ENCODE results near the gene DOCK4. TPM values are rescaled to one million over a fixed set of nuclear protein-coding genes. Genes with fewer than 3 reads are reported as not detected.

The DOCK4 gene
- total RNA-seq, 1 experiment from 2014 or later, result 4.9 TPM

DNA sequence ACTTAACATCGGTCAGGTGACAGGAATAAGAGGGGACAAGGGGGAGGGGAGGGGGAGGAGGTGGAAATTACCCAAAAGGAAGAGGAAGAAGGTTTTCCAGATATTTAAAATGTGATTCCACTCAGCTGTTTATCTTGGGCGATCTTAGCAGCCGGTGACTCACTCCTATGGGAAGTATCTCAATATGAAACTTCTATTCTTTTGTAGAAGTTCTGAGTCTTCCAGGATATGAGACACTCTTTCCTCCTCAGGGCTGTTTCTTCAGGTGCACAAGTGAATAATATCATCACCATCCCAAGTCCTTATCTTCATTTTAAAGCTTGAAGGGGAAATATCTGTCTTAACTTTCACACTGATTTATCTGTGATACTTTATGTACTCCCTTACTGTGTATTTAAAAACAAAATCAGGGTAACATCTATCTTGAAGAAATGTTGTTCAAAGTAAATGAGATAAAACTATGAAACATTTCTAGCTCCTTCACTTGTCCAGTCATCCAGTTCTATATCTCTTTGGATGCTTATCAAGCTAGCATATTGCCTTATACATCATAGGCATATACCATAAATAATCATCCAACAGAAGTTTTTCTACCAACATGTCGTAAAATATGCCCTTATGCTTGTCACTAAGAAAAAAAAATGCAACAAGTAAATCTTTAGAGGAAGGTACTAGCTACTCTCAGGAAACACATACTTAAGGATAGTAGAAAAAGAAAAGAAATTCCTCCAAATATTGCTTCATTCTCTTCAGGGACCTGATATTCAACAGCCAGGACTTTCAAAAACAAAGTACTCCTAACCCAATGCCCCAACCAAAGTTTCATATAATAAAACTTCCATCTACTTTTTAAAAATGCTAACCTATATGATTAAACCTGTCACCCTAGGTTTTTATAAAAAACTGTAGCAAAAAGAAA is 13.7 kb downstream of the DOCK4 start:
- no peaks in the 10 kb centered on the region for H3K9me3 ChIP-seq (ENCODE audit: control insufficient read depth, low read depth, low read length)
- no peak overlapping the region for H3K4ac ChIP-seq (ENCODE audit: low read depth, low read length)
- H2AK5ac ChIP-seq (ENCODE audit: insufficient read length, low read length), result no peak overlapping the region
- TF ChIP-seq, protein P1, sequence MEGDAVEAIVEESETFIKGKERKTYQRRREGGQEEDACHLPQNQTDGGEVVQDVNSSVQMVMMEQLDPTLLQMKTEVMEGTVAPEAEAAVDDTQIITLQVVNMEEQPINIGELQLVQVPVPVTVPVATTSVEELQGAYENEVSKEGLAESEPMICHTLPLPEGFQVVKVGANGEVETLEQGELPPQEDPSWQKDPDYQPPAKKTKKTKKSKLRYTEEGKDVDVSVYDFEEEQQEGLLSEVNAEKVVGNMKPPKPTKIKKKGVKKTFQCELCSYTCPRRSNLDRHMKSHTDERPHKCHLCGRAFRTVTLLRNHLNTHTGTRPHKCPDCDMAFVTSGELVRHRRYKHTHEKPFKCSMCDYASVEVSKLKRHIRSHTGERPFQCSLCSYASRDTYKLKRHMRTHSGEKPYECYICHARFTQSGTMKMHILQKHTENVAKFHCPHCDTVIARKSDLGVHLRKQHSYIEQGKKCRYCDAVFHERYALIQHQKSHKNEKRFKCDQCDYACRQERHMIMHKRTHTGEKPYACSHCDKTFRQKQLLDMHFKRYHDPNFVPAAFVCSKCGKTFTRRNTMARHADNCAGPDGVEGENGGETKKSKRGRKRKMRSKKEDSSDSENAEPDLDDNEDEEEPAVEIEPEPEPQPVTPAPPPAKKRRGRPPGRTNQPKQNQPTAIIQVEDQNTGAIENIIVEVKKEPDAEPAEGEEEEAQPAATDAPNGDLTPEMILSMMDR (conservative IDR thresholded peaks at IDR 0.05), result no peak
- no peak overlapping the region for H3K14ac ChIP-seq (ENCODE audit: insufficient read depth, low read length)
- H4K20me1 ChIP-seq (ENCODE audit: control insufficient read depth, insufficient read depth, insufficient read length), result no peaks in the 10 kb centered on the region
- no peaks in the 10 kb centered on the region for H3K27me3 Mint-ChIP-seq (ENCODE audit: low read depth)
- no peak overlapping the region for H2AFZ ChIP-seq (ENCODE audit: low read length)
- no peak overlapping the region for H3K4me2 ChIP-seq (ENCODE audit: insufficient read depth, insufficient read length, low read length)
- no peak overlapping the region for H2BK120ac ChIP-seq (ENCODE audit: low read depth, low read length, poor library complexity, severe bottlenecking)
- no peak overlapping the region for H3K27ac Mint-ChIP-seq
- no peak overlapping the region for H2BK20ac ChIP-seq (ENCODE audit: low read depth, low read length, poor library complexity, severe bottlenecking)
- H3K27ac ChIP-seq (ENCODE audit: insufficient read length, low read depth, low read length), result no peak overlapping the region
- no peaks in the 10 kb centered on the region for H3K27me3 ChIP-seq (ENCODE audit: insufficient read depth, low read length)
- no peak overlapping the region for H3K4me3 Mint-ChIP-seq
- no peak overlapping the region for H2BK5ac ChIP-seq (ENCODE audit: insufficient read length, low read length)
- H4K8ac ChIP-seq (replicated peaks; ENCODE audit: insufficient read length, low read depth, low read length), result no peak overlapping the region
- no peak overlapping the region for H2BK12ac ChIP-seq (ENCODE audit: insufficient read length, low read depth, low read length)
- H4K91ac ChIP-seq (ENCODE audit: insufficient read length, low read depth, low read length), result no peak overlapping the region
- no peak for DNase-seq
- H3K4me1 ChIP-seq (ENCODE audit: insufficient read depth, low read length), result peaks cover 3% of the 10 kb centered on the region; the same call in 1 of the 2 replicates
- H3K9me3 Mint-ChIP-seq, result no peaks in the 10 kb centered on the region
- no peaks in the 10 kb centered on the region for H3K23me2 ChIP-seq (ENCODE audit: insufficient read length, low read depth, low read length, poor library complexity, severe bottlenecking)
- H3K23ac ChIP-seq (ENCODE audit: insufficient read length, low read depth, low read length), result no peak overlapping the region
- no peaks in the 10 kb centered on the region for H3K36me3 Mint-ChIP-seq (ENCODE audit: insufficient read depth in 1 of 3, low read depth in 3 of 3)
- no peak overlapping the region for H4K5ac ChIP-seq (ENCODE audit: insufficient read length, low read depth, low read length)
- H3K9ac ChIP-seq (ENCODE audit: extremely low read depth, insufficient read length, low read length), result no peak overlapping the region
- H3K4me1 Mint-ChIP-seq, result no peaks in the 10 kb centered on the region; a peak in 1 of 4 replicates
- no peak overlapping the region for H3K18ac ChIP-seq (ENCODE audit: insufficient read length, low read depth, low read length)
- peaks cover 6% of the 10 kb centered on the region; the same call in 1 of the 2 replicates for H3K79me2 ChIP-seq (ENCODE audit: insufficient read depth, low read length)
- H2BK15ac ChIP-seq (ENCODE audit: low read depth, low read length), result no peak overlapping the region
- no CpG with 5 or more reads among the region's 4 CpGs for WGBS (ENCODE audit: extremely low coverage, insufficient read length, low lambda C conversion rate)
- H3K56ac ChIP-seq (ENCODE audit: insufficient read length, low read depth, low read length), result no peak overlapping the region
- H3T11ph ChIP-seq (ENCODE audit: low read length), result no peak overlapping the region
- H3K79me1 ChIP-seq (ENCODE audit: insufficient read depth, low read depth, low read length, poor library complexity, severe bottlenecking), result no peaks in the 10 kb centered on the region
